Naive B cell (primary cell): ENCODE data around the gene UROC1. TPM values are rescaled to one million over a fixed set of nuclear protein-coding genes. Genes with fewer than 3 reads are reported as not detected.
A peak's percentile ranks its signal among the peaks of the same experiment; 100 is the strongest.

Experiments
- ATAC-seq, 2 donors: fragments of 150-1000 bp; cut with Tn5 transposase; 2 replicates each; pipeline ENCODE4 v1.10.0; 2021; ENCODE audit warnings: low read depth in 2 of 2, mild to moderate bottlenecking in 2 of 2, moderate library complexity in 2 of 2
- DNase-seq: peaks from one replicate; pipeline ENCODE4 v3.0.0; 2022
- H3K27ac Mint-ChIP-seq, 6 donors: one replicate each; pipeline ENCODE4 v1.8.0; 2020 to 2022; ENCODE audit warnings: mild to moderate bottlenecking in 6 of 6, mixed read lengths in 6 of 6, moderate library complexity in 5 of 6, inconsistent platforms in 2 of 6
- H3K27me3 Mint-ChIP-seq, 3 donors: one replicate each; pipeline ENCODE4 v1.8.0; 2021 to 2022; ENCODE audit warnings: mixed read lengths in 3 of 3, mild to moderate bottlenecking in 1 of 3
- H3K36me3 Mint-ChIP-seq, 2 donors: one replicate each; pipeline ENCODE4 v1.8.0; 2020 to 2022; ENCODE audit warnings: mixed read lengths in 2 of 2, inconsistent platforms in 1 of 2, mild to moderate bottlenecking in 1 of 2
- H3K4me1 Mint-ChIP-seq, 3 donors: one replicate each; pipeline ENCODE4 v1.8.0; 2020 to 2022; ENCODE audit warnings: mixed read lengths in 3 of 3, inconsistent platforms in 1 of 3, mild to moderate bottlenecking in 1 of 3, moderate library complexity in 1 of 3
- H3K4me3 Mint-ChIP-seq, 8 donors: one replicate each; pipeline ENCODE4 v1.8.0; 2020 to 2022; ENCODE audit warnings: mild to moderate bottlenecking in 8 of 8, mixed read lengths in 8 of 8, moderate library complexity in 8 of 8, inconsistent platforms in 2 of 8
- H3K9me3 Mint-ChIP-seq, 7 donors: one replicate each; pipeline ENCODE4 v1.8.0; 2020 to 2022; ENCODE audit warnings: mixed read lengths in 7 of 7, mild to moderate bottlenecking in 5 of 7, inconsistent platforms in 2 of 7, moderate library complexity in 1 of 7
- polyA plus RNA-seq, 6 donors: library from polyadenylated mRNA; unstranded; fragments of 300-500 nt; fragmentation: Illumina TruSeq; gene quantifications; one replicate each; pipeline ENCODE4 v1.2.3, GENCODE V29; 2021; ENCODE audit warnings: low read depth in 6 of 6

The UROC1 gene
- polyA plus RNA-seq, result not detected

DNA sequence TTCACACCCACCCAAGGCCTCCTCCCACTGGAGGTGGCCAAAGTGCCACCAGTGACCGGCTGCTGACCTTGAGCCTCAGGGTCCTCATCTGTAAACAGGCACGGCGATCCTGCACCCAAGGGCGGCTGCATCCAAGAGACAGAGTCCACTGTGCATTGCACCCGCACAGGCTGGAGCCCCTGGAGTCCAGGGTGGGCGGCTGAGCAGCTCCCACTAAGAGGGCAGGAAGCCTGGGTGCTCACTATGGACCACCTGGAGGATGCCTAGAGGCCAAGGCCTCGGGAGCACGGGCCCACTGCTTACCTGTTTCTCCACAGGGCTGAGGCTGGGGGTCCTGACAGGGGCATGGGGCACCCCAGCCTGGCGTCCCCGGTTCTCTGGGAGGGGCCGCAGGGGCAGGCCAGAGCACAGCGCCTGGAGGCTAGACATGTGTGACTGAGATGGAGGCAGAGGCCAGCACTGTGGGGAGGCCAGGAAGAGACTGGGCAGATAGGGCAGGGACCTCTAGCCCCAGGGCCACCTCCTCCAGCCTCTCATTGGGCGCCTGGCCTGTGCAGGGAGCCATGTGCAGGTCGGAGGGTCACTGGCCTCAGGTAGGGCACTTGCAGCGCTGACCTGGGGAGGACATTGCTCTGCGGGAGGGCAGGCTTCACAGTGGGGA lies at the start of gene UROC1:
TSS of gene UROC1 (minus strand) at position 483 of the 661 bp plus-strand sequence. CDS start at position 429, 54 bp downstream.
- DNase-seq, result no peak
- Mint-ChIP-seq H3K36me3 (no peaks in the 10 kb centered on the region), H3K4me1 (peaks cover 0 to 3% (median 0%) of the 10 kb centered on the region in 3 donors), H3K27ac (peak within 1 kb of the TSS in 1 of 6 donors; percentile 69), H3K4me3 (no peak within 1 kb of the TSS), H3K27me3 (peaks cover 5 to 27% (median 8%) of the 10 kb centered on the region in 3 donors), H3K9me3 (no peaks in the 10 kb centered on the region)
- no peak for ATAC-seq

DNA sequence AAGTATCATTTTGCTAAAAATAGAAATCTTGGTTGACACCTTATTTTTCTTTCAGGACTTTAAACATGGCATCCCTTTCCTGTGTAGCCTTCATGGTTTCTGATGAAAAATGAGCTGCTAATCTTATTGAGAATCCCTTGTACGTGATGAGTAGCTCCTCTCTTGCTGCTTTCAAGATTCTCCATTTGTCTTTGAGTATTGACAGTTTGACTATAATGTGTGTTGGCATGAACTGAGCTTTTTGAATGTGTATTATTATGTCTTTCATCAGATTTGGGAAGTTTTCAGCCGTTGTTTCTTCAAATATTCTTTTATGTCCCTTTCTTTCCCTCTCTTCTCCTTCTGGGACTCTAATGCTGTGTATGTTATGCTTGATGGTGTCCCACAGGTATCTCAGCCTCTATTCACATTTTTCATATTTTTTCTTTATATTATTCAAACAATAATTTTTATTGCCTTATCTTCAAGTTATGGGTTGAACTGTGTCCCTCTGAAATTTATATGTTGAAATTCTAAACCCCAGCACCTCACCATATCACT lies 45.2 kb upstream of the UROC1 start:
- Mint-ChIP-seq H3K36me3 (peaks cover 0 to 17% of the 10 kb centered on the region in 2 donors), H3K27me3 (peaks cover 8 to 17% (median 13%) of the 10 kb centered on the region in 3 donors), H3K9me3 (peaks cover 4 to 24% (median 11%) of the 10 kb centered on the region in 7 donors), H3K27ac (no peak overlapping the region), H3K4me1 (no peaks in the 10 kb centered on the region), H3K4me3 (no peak overlapping the region)
- no peak for ATAC-seq
- no peak for DNase-seq

DNA sequence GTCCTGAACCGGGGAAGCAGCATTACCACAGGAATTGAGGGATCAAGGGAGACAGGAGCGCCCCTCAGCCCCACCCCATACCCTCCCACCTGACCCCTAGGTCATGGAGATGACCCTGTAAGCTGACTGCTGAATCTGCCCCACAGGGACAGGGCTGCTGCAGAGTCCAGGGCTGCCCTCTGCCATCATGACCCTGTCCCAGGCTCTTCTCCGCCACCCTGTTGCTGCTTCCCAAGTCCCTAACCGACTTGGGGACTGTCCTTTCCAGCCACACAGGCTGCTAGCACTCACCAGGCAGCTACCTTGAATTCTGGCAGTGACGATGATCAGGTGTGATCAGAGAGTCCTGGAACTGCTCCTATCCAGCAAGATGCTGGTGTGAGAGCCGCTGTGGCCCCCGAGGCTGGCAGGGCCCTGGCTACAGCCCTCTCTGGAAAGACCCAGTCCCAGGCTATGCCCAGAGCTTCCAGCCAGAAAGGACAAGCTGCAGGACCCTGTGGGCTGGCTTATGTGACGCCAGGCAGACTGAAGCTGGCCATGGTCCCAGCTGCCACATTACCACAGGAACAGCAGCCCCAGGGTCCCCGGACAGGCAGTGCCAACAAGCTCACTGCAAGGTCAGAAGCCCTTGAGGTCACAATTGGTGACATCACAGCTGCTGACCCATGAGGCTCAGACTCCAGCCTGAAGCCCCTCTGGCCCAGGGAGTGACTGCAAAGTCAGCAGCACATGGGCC lies 40.9 kb upstream of the UROC1 start, which contains the start of gene C3orf22:
TSS of gene C3orf22 (minus strand) at position 597 of the 736 bp plus-strand sequence. CDS start 5,542 bp downstream, outside the sequence.
- peaks cover 0 to 17% of the 10 kb centered on the region in 2 donors for H3K36me3 Mint-ChIP-seq
- no peak for ATAC-seq
- H3K4me3 Mint-ChIP-seq, result peak within 1 kb of the TSS in 1 of 8 donors; percentile 63
- DNase-seq, result no peak
- H3K27ac Mint-ChIP-seq, result no peak within 1 kb of the TSS
- no peaks in the 10 kb centered on the region for H3K4me1 Mint-ChIP-seq
- peaks cover 0 to 7% (median 7%) of the 10 kb centered on the region in 3 donors for H3K27me3 Mint-ChIP-seq
- H3K9me3 Mint-ChIP-seq, result peaks cover 4 to 22% (median 11%) of the 10 kb centered on the region in 7 donors

DNA sequence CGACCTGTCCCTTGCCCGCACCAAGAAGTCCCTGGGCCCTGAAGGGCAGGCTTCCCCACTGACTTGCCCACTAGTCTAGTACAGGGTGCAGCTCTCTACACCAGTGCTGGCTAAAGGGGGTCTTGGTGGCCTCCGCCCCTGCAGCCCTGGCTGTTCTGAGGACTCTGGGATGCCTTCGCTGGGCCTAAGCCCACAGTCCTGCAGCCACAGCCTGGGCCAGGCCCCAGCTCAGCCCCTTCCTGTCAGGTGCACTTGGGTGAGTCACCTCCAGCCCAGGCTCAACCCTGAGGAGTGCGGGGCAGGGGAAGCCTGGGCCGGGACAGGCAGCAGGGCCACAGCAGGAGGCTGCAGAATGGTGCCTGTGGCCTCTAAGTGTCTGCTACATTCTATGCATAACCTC lies 40.2 kb upstream of the UROC1 start:
- no peak for DNase-seq
- Mint-ChIP-seq H3K27ac (no peak overlapping the region), H3K4me1 (no peaks in the 10 kb centered on the region), H3K27me3 (peaks cover 0 to 7% (median 6%) of the 10 kb centered on the region in 3 donors), H3K36me3 (peaks cover 0 to 10% of the 10 kb centered on the region in 2 donors), H3K4me3 (no peak overlapping the region), H3K9me3 (peaks cover 2 to 15% (median 7%) of the 10 kb centered on the region in 7 donors)
- no peak for ATAC-seq

DNA sequence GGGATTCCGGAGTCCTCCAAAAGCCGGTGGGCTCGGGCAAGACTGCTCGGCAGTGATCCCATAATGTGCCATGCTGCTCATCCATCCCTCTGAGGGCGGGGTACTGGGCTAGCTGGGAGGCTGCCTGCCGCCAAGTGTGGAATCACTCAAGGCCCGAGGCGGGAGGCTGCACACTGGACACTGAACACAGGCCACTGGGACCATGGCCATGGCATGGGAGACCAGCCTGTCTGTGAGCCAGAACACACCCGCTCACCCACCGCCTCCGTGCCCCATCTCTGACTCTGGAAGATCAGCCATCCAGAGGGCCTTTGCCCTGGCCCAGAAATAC lies 39.8 kb upstream of the UROC1 start:
- Mint-ChIP-seq H3K27me3 (peaks cover 0 to 7% (median 6%) of the 10 kb centered on the region in 3 donors), H3K36me3 (peaks cover 0 to 7% of the 10 kb centered on the region in 2 donors), H3K27ac (no peak overlapping the region), H3K9me3 (peaks cover 0 to 11% (median 4%) of the 10 kb centered on the region in 7 donors), H3K4me1 (no peaks in the 10 kb centered on the region), H3K4me3 (no peak overlapping the region)
- ATAC-seq (no peak), DNase-seq (no peak)

- Mint-ChIP-seq H3K4me3 (no peak overlapping the region), H3K4me1 (no peaks in the 10 kb centered on the region), H3K27me3 (peaks cover 0 to 7% (median 6%) of the 10 kb centered on the region in 3 donors), H3K36me3 (peaks cover 0 to 5% of the 10 kb centered on the region in 2 donors), H3K9me3 (peaks cover 0 to 5% (median 0%) of the 10 kb centered on the region in 7 donors), H3K27ac (no peak overlapping the region)
- ATAC-seq (no peak), DNase-seq (no peak)
Observed at GRCh38 chr3:126556637-126557414, 39.3 kb upstream of the UROC1 start.

DNA sequence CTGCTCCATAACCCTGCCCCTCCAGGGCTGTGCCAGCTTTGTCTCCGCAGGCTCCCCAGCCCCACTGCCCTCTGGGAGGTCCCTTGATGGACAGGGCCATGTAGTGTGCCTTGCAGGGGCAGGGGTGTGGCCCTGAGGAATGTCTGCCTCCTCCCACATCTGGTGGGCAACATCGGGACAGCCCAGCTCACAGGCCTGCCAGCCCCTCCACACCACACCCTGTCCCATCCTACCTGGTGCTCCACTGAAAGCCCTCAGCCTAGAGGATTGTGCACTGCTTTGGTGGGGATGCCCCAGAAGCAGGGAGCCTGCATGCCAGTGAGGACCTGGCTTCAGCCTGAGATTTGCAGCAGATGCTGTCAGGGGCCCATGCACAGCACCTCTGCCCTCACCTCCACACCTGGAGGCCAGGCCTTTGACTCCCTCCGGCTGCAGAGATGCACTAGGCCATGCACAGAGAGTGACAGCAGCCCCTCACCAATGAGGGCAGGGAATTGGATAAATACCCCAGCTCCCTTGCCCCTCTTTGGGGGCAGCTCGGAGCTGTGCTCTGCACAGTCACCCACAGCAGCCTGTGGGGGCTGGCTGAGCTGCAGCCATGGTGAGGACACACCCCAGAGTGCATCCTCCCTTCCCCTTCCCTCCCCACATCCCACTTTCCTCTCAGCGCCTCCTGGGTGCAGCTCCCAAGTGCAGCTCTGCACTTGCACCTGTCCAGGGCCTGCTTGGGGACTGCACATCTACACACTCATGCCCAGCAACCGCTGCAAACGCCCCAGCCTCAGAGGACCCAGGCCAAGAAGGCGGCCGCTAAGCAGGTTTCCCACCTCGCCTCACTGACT lies 38.4 kb upstream of the UROC1 start:
- DNase-seq (no peak), ATAC-seq (no peak)
- Mint-ChIP-seq H3K27me3 (peaks cover 4 to 9% (median 6%) of the 10 kb centered on the region in 3 donors), H3K27ac (no peak overlapping the region), H3K4me3 (no peak overlapping the region), H3K9me3 (peaks cover 0 to 4% (median 0%) of the 10 kb centered on the region in 7 donors), H3K36me3 (no peaks in the 10 kb centered on the region), H3K4me1 (no peaks in the 10 kb centered on the region)

DNA sequence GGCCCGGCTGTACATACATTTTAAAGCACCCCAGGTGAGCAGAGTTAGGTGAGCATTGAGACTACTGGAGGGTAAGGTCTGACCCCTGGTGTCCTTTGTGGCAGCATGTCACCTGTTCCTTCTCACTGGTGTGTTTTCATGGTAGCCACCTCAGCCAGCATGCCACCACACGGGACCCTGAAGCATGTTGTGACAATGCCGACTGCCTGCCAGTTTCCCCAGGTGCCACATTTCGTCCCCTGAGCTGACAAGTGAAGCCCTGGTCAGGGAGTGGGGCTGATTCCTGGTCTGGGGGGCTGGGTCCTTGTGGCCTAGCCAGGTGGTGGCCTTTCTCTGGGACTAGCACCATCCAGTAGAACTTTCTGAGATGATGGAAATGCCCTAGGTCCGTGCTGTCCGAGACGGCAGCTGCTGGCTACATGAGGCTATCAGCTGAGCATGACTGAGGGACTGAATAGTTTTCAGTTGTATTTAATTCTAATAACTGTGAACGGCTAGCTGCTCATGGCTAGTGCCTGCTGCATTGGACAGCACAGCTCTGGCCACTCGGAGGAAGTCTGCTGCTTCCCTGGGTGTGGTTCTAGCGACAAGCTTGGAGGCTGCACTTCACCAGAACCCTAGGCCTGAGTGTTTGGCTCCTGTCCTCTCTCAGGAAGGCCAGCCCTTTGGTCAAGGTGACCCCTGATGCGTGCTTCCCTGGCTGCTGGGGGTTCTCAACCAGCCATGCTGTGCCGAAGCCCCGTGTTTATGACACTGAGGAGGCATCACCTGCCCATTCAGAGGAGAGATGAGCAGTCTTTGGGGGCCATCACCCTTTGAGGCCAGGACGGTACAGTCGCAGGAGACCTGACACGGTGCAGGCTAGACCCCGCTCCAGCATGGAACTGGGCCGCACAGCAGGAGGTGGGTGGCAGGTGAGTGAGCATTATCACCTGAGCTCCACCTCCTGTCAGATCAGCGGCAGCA lies 37.3 kb upstream of the UROC1 start:
- Mint-ChIP-seq H3K36me3 (no peaks in the 10 kb centered on the region), H3K4me1 (no peaks in the 10 kb centered on the region), H3K4me3 (no peak overlapping the region), H3K27ac (no peak overlapping the region), H3K9me3 (no peaks in the 10 kb centered on the region), H3K27me3 (peaks cover 6 to 13% (median 7%) of the 10 kb centered on the region in 3 donors)
- DNase-seq (no peak), ATAC-seq (no peak)

- no peak for DNase-seq
- no peak overlapping the region for H3K27ac Mint-ChIP-seq
Observed at GRCh38 chr3:126553284-126554084, 35.9 kb upstream of the UROC1 start.

GRCh38 chr3:126552688-126553283 lies 35.2 kb upstream of the UROC1 start:
- ATAC-seq, result no peak
- peaks cover 6 to 13% (median 7%) of the 10 kb centered on the region in 3 donors for H3K27me3 Mint-ChIP-seq
- no peaks in the 10 kb centered on the region for H3K4me1 Mint-ChIP-seq
- no peak overlapping the region for H3K27ac Mint-ChIP-seq
- H3K4me3 Mint-ChIP-seq, result no peak overlapping the region
- no peaks in the 10 kb centered on the region for H3K9me3 Mint-ChIP-seq
- DNase-seq, result no peak
- H3K36me3 Mint-ChIP-seq, result no peaks in the 10 kb centered on the region

More at GRCh38 chr3:126553284-126554084, 35.9 kb upstream of the UROC1 start:
- Mint-ChIP-seq H3K27me3 (peaks cover 6 to 13% (median 7%) of the 10 kb centered on the region in 3 donors), H3K9me3 (no peaks in the 10 kb centered on the region), H3K4me3 (no peak overlapping the region), H3K36me3 (no peaks in the 10 kb centered on the region), H3K4me1 (no peaks in the 10 kb centered on the region)
- ATAC-seq, result no peak
